Tibial artery (tissue), 4 donors: ENCODE results near the gene PRTFDC1.

Experiments used
- DNase-seq, 2 donors: peaks; one replicate each; pipeline ENCODE4 v3.0.0-alpha.2; 2019
- H3K27ac ChIP-seq, 2 donors: fragments of 200-600 bp; sonication (generic) in 1 of 2; 1 replicate in 1 of 2; 2 replicates in 1 of 2; pipeline ENCODE4 v1.5.1; 2018 to 2019; ENCODE audit warnings: mild to moderate bottlenecking in 1 of 2
- H3K27me3 ChIP-seq, 2 donors: fragments of 200-600 bp; sonication (generic) in 1 of 2; one replicate each; pipeline versions ENCODE4 v1.5.1 to v1.6.0; 2016 to 2019
- H3K36me3 ChIP-seq, 3 donors: fragments of 200-600 bp; sonication (generic) in 2 of 3; one replicate each; pipeline ENCODE4 v1.5.1; 2016 to 2019; ENCODE audit warnings: mild to moderate bottlenecking in 2 of 3
- H3K4me1 ChIP-seq, 4 donors: fragments of 200-600 bp; sonication (generic) in 2 of 4; 1 replicate in 3 of 4; 2 replicates in 1 of 4; pipeline ENCODE4 v1.5.1; 2016 to 2019
- H3K4me3 ChIP-seq, 2 donors: fragments of 200-600 bp; sonication (generic) in 1 of 2; 1 replicate in 1 of 2; 2 replicates in 1 of 2; pipeline ENCODE4 v1.5.1; 2018 to 2019; ENCODE audit warnings: mild to moderate bottlenecking in 2 of 2
- H3K9me3 ChIP-seq, 3 donors: fragments of 200-600 bp; sonication (generic) in 1 of 3; one replicate each; pipeline ENCODE4 v1.5.1; 2016 to 2019
- CTCF ChIP-seq, 2 experiments: fragments of 200-600 bp in 1 of 2; fragments of 450-650 bp in 1 of 2; IDR thresholded peaks; one replicate each; pipeline ENCODE4 v1.5.1; 2017 to 2019; ENCODE audit warnings: antibody characterized with exemption in 2 of 2, mild to moderate bottlenecking in 1 of 2, moderate library complexity in 1 of 2
- intact Hi-C: fragments of 100-400 bp; cut with DNase I; formaldehyde crosslinking; loops from one replicate; pipeline ENCODE4 v1.15.0; 2023; ENCODE audit warnings: low total_unique reads

PRTFDC1 gene

GRCh38 chr10:24938525-24938924, 13.9 kb downstream of the PRTFDC1 start:
- no peaks in the 10 kb centered on the region for H3K9me3 ChIP-seq
- H3K27ac ChIP-seq = no peak overlapping the region
- H3K4me1 ChIP-seq = no peaks in the 10 kb centered on the region
- no peak for TF ChIP-seq CTCF (IDR thresholded peaks at IDR 0.05)
- H3K27me3 ChIP-seq = no peaks in the 10 kb centered on the region
- no peak overlapping the region for H3K4me3 ChIP-seq
- no peaks in the 10 kb centered on the region for H3K36me3 ChIP-seq
- DNase-seq = no peak
- intact Hi-C loops = no loop called here

GRCh38 chr10:24938076-24938475, 14.3 kb downstream of the PRTFDC1 start:
- DNase-seq = no peak
- Histone ChIP-seq H3K9me3 (no peaks in the 10 kb centered on the region), H3K4me1 (no peaks in the 10 kb centered on the region), H3K36me3 (no peaks in the 10 kb centered on the region), H3K27ac (no peak overlapping the region), H3K27me3 (no peaks in the 10 kb centered on the region), H3K4me3 (no peak overlapping the region)
- intact Hi-C loops = no loop called here
- TF ChIP-seq CTCF (IDR thresholded peaks at IDR 0.05) = no peak

GRCh38 chr10:24935504-24936292, 16.7 kb downstream of the PRTFDC1 start:
- Histone ChIP-seq H3K4me1 (no peaks in the 10 kb centered on the region), H3K4me3 (no peak overlapping the region), H3K9me3 (no peaks in the 10 kb centered on the region), H3K36me3 (no peaks in the 10 kb centered on the region), H3K27ac (no peak overlapping the region), H3K27me3 (no peaks in the 10 kb centered on the region)
- DNase-seq = no peak
- no peak for TF ChIP-seq CTCF (IDR thresholded peaks at IDR 0.05)
- intact Hi-C loops = no loop called here

GRCh38 chr10:24931236-24931635, 21.2 kb downstream of the PRTFDC1 start:
- no peaks in the 10 kb centered on the region for H3K36me3 ChIP-seq
- intact Hi-C loops = no loop called here
- no peaks in the 10 kb centered on the region for H3K27me3 ChIP-seq
- no peak for DNase-seq
- peaks cover 0 to 15% (median 9%) of the 10 kb centered on the region in 4 donors for H3K4me1 ChIP-seq
- TF ChIP-seq CTCF (IDR thresholded peaks at IDR 0.05) = no peak
- H3K4me3 ChIP-seq = no peak overlapping the region
- H3K27ac ChIP-seq = no peak overlapping the region
- no peaks in the 10 kb centered on the region for H3K9me3 ChIP-seq

GRCh38 chr10:24930427-24930826, 22.0 kb downstream of the PRTFDC1 start:
- no peak for TF ChIP-seq CTCF (IDR thresholded peaks at IDR 0.05)
- H3K4me1 ChIP-seq = peaks cover 0 to 15% (median 9%) of the 10 kb centered on the region in 4 donors
- no peaks in the 10 kb centered on the region for H3K9me3 ChIP-seq
- no peak overlapping the region for H3K27ac ChIP-seq
- no peak overlapping the region for H3K4me3 ChIP-seq
- DNase-seq = no peak
- no peaks in the 10 kb centered on the region for H3K36me3 ChIP-seq
- intact Hi-C loops = no loop called here
- no peaks in the 10 kb centered on the region for H3K27me3 ChIP-seq
